Dedifferentiated amniotic fluid mesenchymal stem cell (primary cell): Measurements from ENCODE around the gene DAAM2.

ENCODE experiments used
- DNase-seq: peaks from one replicate; pipeline ENCODE4 v3.0.0-alpha.2; 2016; ENCODE audit errors: extremely low spot score

DAAM2 gene

DNA sequence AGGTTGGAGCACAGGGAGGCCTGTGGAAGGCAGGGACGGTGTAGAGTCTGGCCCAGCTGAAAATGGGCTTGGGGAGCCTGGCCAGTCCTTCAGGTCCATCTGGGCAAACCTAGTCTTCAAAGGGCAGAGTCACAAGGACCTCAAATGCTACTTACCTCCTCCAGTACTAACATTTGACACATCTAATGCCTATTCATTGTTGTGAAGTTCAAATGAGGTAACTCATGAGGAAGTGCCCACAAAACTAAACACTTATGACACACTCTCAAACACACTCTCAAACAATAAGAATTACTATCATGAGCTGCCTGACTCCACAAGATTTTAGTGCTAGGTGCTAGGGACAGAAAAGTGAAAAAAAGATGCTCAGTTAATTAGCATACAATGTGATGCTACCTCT, 27.1 kb downstream of the DAAM2 start:
- DNase-seq = no peak

DNA sequence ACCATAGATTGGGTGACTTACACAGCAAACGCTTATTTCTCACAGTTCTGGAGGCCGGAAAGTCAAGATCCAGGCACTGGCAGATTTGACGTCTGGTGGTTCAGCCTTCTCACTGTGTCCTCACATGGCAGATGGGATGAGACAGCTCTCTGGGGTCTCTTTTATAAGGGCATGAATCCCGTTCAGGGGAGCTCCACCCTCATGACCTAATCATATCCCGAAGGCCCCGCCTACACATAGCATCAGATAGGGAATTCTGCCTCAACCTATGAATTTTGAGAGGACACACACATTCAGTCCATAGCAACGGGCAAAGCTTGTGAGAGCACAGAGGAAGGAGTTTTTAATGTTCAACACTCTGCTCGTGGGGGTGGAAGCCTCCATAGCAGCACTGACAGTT, 27.5 kb downstream of the DAAM2 start:
- DNase-seq = no peak

DNA sequence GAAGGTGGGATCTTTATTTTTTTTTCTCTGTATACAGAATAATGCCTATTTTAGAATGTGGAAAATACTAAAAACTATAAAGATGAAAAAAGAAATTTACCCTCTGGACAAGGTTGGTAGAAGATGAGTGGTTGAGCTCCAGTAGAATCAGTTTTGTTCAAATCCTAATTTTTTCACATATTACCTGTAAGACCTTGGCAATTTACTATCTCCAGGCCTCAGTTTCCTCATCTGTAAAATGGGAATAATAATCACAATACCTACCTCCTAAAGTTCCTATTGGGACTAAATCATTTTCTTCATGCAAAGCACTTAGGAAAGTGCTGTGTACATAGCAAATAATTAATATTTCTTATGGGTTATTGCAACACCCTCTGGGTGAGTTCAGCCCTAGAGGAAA, 28.4 kb downstream of the DAAM2 start:
- DNase-seq = no peak

DNA sequence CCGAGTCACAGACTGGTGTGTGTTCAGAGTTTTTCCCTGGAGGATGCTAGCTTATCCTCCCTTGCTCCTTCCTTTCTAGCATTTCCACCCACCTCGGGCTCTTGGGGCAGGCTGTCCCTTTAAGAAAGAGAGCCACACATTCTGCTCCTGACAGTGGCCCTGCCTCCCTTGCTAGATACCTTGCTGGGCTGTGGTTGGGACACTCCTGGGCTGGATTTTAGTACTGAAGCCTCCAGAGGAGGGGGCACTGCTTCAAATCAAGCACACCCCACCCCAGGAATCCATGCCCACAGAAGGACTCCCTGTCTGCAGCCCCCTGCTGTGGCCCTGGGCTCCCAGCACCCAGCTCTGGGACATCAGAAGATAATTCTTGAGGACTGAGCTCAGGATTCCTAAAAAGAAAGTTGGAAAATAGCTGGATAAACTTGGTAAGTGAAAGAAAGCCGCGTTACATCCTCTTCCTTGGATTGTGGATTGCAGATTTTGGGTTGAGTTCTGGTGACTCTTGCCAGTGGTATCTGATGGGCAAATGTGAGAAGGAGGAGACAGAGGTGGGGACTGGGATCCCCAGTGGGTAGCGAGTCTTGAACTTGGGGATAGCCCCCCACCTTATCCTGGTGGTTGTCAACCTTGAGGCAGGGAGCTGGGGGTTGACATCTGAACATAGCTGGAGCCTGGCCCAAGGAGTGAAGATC, 29.0 kb downstream of the DAAM2 start:
- DNase-seq = no peak

DNA sequence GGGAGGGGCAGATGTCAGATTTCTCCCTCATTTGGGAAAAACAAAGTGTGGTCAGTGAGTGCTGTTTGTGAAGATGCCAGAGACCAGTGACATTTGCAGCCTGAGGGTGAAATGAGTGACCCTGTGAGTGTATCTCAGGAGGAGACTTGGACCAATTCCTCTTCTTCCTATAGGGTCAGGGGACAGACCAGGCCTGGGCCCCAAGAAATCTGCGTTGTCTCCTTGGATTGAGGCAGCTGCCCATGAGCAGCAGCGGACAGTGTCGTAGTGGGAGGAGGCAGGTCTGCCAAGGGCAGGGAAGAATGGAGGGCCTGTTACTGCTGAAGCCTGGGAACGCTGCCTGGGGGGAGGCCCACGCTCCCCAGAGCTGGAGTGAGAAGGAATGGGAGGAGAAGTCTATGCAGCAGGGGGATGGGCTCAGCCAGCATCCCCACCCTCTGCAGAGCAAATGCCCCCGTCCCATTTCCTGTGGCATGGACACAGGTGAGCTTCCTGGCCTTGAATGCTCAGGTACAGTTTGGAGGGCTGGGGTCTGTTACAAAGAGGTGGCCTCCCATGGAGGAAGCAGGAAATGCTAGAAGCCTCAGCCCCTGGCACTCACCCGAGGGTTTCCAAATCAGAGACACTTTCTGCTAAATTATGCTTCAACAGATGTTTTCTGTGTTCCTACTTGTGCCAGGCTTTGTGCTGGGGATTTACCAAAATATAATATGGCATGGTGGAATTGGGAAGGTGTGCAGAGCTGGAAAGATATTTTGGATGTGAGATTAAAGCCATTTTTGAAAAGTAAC, 29.8 kb downstream of the DAAM2 start:
- no peak for DNase-seq

DNA sequence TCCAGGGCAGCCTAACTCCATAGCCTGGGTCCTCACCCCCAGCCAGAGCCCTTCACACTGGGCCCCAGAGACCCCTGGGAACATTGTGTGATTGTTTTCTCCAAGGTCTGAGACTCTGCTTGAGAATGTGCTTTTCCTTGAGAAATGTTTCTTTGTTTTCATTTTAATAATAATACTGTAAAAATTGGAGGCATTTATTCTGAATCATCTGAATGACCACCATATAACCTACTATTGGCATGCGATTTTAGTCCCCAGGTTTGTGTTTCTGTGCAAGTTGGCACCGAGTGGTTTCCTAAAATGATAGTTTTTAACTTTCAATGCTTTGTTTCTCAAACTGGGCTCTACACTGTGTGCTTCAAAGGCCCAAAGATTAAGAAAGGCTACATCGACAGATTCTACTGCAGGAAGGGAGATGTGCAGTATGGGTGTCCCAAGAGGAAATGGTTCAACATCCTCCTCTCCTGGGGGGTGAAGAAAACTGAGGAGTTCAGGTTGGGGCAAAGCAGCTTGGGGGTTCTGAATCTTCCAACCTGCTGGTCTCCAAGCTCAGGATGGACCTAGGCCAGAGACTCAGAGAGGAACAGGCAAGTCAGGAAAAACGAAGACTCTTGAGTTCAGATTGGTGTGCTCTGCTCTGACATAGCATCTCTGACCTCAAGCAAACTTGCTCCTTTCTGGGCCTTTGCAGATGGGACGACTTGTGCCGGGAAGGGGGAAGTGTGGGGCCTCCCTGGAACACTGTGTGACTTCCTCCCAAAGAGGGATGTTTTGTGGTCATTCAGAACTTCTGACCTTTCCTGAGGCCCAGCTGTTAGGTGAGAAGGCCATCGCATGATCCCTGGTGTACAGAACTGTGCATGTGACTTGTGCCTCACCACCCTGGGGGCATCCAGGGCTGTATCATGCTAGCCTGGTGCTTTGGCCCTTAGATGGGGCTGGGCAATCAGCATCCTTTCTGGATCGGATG, 31.0 kb downstream of the DAAM2 start:
- DNase-seq = no peak

DNA sequence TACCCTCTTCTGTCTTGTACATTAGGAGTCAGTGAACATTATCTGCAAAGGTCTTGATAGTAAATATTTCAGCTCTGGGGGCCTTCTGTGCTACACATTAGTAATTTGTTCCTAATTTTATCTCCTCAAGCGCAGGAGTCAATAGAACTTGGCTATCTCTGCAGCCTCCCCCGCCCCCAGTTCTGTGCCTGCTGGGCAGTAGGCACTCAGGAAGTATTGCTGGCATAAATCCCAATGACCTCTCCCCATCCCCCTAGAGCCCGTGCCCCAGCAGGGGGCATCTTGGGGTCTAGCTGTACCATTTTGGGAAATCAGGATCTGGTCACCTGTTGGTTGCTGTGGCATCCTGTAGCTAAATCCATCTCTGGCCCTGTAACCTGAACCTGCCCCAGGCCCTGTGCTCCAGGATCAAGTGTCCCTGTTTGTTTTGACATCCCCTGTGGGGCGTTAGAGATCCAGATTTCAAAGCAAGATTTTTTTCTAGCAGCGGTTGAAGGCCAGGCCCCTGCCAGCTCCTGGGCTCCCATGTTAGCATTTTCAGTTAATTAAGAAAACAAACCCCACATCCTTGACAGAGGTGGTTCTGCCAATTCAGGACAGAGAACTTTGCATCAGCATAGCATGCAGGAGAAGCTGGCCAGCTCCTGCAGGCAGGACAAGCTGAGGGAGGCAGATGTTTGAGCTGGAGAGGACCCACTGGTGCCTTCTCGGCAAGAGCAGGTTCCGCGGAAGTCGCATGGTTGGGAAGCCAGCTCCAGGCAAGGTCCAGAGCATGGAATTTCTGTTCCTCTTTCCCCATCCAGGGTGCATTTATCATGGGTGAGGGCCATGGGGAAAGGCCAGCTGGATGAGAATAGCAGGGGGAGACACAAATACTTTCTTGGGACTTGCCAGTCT, 32.1 kb downstream of the DAAM2 start:
- DNase-seq = no peak

DNA sequence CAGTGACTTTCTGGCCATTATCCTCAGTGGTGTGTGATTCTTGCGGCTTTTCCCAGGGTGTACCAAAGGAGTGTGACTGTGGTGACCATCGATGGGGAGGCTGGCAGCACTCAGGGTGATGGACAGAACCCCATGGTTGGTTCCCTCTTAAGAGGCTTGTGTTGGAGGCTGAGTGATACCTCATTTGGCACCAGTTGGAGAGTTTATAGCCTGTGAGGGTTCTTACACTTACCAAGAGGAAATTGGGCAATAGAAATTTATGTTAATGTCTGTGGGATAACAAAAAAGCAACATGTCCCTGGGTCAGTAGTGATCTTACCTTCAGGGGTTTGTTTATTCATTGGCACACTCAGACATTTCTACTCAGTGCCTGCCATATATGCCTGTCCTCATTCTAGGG, 37.2 kb downstream of the DAAM2 start:
- no peak for DNase-seq

DNA sequence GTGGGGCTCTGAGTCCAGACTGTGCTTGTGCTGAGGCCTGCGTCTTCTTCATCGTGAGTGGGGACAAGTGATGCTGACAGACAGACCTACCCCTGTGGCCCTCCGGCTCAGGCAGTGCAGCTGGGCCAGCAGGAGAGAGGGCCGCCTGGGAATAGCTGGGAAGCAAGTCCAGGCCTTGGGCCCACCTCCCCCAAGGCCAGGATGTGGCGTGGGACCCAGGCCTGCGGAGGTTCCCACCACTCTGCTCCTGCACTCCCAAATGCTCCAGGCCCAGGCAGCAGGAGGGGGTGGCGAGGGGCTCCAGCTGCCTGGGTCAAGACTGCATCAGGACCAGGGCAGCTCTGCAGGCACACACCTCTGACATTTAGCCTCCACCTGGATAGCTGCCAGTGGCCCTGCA, 38.3 kb downstream of the DAAM2 start:
- DNase-seq = no peak

DNA sequence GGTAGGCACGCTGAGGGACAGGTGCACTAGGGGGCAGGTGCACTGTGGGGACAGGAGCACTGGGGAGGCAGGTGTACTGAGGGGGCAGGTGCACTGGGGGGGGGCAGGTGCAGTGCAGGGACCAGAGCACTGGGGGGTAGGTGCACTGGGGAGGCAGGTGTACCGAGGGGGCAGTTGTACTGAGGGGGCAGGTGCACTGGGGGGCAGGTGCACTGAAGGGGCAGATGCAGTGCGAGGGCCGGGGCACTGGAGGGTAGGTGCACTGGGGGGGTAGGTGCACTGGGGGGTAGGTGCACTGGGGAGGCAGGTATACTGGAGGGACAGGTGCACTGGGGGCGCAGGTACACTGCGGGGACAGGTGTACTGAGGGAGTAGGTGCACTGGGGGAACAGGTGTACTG, 39.5 kb downstream of the DAAM2 start:
- DNase-seq = no peak

DNA sequence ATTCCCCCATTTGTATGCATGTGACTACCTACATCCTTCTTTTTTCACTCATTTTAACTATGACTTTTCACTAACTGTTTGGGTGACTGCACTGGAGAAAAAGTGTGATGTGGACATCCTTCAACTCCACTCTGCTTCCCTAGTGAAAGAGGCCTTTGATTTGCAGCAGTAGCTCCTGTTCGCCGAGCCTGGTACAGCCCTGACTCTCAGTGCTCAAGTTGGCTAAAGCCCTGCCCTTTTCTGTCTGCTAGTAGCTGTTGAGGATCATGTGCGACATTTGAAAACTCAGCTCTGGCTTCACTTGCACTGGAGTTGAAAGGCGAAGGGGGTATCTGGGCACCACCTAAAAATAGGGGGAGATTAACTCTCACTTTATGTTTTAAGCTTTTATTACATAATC, 42.1 kb downstream of the DAAM2 start:
- no peak for DNase-seq

DNA sequence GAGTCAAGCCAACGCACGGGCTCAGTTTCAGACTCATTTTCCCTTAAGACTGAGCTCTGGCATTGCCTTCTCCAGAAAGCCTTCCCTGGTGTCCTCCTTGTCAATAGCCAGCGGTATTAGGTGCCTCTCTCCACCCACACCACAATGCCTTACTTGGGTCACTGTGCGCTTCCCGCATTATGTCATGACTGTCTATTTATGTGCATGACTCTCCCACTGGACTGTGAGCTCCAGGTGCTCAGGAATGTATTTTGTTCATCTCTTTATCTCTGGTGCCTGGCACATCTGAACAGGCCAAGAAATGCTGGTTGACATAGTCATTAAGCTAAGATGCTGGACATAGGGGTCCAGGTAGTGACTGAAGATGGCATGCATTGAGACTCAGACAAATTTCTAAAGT, 42.7 kb downstream of the DAAM2 start:
- DNase-seq = no peak

DNA sequence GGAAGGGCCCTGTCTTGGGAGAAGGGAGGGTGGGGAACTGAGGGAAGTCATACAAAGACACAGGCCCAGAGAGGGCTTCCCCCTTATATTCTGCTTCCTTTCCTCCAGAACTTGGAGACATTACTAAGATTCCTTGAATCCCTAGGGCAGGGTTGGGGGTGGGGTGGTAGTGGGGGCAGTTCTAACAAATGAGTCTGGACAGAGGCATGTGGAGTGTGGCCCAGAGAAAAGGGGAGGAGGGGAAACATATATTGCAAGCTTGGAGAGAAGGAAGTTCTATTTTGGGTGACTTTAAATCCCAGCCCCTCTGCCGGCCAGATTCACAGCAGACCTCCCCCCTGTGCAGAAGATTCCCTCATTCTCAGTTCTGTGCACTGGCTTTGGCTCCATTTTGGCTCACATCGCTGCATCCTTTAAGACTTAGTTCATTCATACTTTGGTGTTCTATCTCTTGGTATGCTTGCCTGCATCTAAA, 43.7 kb downstream of the DAAM2 start:
- DNase-seq = no peak

DNA sequence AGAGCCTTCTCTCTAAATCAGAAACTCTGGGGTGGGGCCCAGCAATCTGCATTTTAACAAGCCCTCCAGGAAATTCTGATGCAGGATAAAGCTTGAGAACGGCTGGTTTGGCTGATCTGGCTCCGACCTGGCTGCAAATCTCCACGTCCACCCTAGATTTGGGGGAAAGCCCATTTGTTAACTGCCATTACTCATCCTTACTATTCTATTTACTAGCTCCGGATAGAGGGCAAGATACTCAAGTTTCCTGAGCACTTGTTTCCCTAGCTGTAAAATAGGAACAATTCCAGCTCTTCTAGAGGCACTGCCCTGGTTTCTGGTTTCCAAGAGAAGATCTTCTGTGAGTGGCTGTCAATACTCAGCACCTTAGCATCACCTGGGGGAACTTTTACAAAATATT, 44.4 kb downstream of the DAAM2 start:
- no peak for DNase-seq

DNA sequence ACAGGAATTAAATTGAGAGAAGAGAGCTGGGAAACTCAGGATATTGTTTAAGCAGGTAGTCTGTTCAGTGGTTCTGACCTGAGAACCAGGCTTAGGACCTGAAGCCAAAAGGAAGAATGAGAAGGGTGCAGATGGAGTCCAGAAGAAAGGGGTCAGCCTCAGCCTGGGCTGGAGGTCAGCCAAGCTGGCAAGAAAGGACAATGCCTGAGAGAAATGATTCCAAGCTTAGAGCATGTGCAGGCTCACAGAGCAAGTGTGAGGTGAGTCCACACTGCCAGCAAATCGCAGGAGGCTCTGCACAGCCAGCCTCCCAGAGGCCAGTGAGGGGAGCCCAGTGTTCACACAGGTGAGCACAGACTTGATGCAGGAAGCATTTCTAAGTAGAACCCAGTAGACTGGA, 47.3 kb downstream of the DAAM2 start:
- no peak for DNase-seq

DNA sequence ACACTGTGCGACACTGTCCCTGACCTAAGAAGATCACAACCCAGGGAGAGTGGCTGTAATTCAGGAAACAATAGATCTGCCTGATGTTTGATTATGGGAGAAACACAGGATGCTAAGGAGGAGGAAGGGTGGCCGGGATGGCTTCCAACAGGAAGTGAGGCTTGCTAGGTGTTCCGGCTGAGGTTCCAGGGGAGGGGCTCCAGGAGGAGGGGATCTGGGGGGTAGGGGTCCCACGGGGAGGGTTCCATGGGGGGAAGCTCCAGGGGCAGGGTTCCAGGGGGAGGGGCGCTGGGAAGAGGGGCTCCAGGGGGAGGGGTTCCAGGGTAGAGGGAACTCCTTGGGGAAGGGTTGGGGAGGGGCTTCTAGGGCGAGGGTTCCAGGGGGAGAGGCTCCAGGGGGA, 48.6 kb downstream of the DAAM2 start:
- no peak for DNase-seq

DNA sequence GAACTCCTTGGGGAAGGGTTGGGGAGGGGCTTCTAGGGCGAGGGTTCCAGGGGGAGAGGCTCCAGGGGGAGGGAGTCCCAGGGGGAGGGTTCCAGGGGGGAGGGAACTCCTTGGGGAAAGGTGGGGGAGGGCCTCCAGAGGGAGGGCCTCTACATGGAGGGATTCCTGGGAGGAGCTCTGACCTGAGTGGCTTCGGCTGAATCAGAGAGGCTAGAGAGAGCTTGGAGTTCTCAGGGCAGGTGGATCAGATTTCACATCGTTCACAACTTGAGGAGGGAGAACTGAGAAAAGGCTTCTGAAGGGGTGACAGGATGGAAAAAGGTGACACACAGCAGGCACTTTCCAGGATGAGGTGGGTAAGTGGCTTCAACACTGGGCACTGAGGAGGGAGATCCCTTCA, 49.1 kb downstream of the DAAM2 start:
- DNase-seq = no peak

DNA sequence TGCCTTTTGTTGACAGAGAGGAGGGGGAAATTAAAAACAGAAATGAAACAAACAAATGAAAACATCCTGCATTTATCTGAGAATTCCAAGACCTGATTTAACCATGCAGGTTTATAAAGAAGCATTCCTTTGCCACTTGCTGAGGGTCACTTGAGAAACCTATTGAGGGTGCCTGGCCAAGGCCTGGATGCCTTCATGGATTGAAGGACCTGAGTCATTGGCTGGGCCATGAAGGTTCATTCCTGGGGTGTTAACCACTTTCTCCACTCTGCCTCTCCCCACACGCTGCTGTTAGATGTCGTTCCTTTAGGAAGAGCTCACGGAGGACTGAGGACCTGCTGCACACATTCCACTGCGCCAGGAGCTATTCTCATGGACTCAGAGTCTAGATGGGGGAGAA, 49.7 kb downstream of the DAAM2 start:
- DNase-seq = no peak

DNA sequence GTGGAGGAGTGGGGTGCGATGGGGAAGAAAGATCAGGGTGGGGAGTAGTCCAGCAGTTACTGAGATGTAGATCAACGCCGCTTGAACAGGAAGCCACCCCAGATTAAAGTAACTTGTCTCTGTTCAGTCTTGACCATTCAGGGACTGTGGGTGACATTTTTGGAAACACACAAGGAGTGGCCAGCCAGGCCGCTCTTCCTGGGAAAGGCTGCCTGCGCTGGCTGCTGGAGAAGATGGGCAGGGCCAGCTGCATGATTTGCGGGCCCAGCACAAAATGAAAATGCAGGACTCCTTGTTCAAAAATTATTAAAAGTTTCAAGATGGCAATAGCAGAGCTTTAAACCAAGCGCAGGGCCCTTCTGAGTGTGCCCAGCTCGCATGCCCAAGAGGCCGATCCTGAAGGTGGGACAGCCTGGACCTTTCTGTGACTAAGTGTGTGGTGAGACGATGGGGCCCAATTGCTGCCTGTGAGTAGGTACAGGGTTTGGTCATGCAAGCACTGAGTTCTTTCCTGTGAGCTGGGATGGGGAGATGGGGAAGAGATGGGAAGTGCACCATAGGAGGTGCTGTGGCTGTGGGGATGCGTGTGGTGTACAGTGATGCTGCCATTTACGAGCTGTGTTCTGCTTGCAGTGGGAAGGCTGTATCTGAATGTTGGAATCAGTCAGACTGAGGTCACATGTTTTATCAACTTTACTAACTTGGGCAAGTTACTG, 51.3 kb downstream of the DAAM2 start:
- no peak for DNase-seq

DNA sequence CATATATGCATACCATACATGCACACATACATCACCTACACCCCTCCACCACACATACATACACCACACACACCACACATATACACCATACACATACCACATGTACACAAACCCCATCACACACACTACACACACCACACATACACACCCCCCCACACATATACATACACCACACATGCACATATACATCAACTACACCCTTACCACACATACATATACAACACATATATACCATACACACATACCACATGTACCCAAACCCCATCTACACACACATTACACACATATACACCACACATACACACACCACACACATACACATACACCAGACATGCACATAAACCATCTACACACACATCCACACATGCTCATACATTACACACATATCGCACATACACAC, 52.7 kb downstream of the DAAM2 start:
- no peak for DNase-seq

DNA sequence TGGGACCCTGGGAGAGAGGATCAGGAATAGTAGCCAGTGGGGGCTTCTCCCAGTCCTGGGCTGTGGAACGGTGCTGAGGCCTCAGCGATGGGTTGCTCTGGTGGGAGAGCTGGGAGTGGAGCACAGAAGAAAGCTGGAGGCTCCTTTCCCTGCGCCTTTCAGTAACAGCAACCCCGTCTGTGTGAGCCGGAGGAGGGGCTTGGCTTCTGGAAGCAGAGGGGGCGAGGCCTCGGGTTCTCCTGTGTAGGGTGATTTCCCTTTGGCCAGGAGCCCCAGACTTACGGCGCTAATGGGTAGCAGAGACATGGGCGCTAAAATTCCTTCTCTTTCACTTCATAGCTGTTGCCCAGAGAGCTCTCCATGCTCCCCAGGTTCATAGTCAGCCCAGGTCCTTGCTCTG, 55.0 kb downstream of the DAAM2 start:
- DNase-seq = no peak
